Measurements from ENCODE around the gene KRT82. TPM values are rescaled to one million over a fixed set of nuclear protein-coding genes. Genes with fewer than 3 reads are reported as not detected.

The KRT82 gene
- total RNA-seq, 2 donors from 2014 or later = not detected

GRCh38 chr12:52360663-52361271, 45.4 kb downstream of the KRT82 start:
- Mint-ChIP-seq H3K27me3 (ENCODE audit: insufficient read depth) (peaks cover 8% of the 10 kb centered on the region), H3K36me3 (ENCODE audit: low read depth) (no peaks in the 10 kb centered on the region), H3K4me1 (no peaks in the 10 kb centered on the region), H3K27ac (no peak overlapping the region), H3K9me3 (no peaks in the 10 kb centered on the region), H3K4me3 (no peak overlapping the region)
- H3K4me3 ChIP-seq (ENCODE audit: low read length) = no peak overlapping the region
- no peaks in the 10 kb centered on the region for H3K27me3 ChIP-seq (ENCODE audit: control insufficient read depth, insufficient read depth, low read length, poor library complexity, severe bottlenecking)
- TF ChIP-seq CTCF (conservative IDR thresholded peaks at IDR 0.05) = no peak
- no peaks in the 10 kb centered on the region for H3K9me3 ChIP-seq (ENCODE audit: control insufficient read depth, low read length)
- no peaks in the 10 kb centered on the region for H3K36me3 ChIP-seq (ENCODE audit: control insufficient read depth, insufficient read depth, low read length)
- H3K4me1 ChIP-seq (ENCODE audit: control insufficient read depth, insufficient read depth, low read length) = no peaks in the 10 kb centered on the region
- WGBS, 2 experiments (ENCODE audit: insufficient coverage in 1 of 2, insufficient read length in 1 of 2) = 89 to 92% methylated on average over 8 to 13 of the region's 13 CpGs
- no peak overlapping the region for H3K9ac ChIP-seq (ENCODE audit: extremely low read depth, low read length, poor library complexity, severe bottlenecking)
- DNase-seq = no peak
- H3K27ac ChIP-seq (ENCODE audit: low read depth, low read length) = no peak overlapping the region

DNA sequence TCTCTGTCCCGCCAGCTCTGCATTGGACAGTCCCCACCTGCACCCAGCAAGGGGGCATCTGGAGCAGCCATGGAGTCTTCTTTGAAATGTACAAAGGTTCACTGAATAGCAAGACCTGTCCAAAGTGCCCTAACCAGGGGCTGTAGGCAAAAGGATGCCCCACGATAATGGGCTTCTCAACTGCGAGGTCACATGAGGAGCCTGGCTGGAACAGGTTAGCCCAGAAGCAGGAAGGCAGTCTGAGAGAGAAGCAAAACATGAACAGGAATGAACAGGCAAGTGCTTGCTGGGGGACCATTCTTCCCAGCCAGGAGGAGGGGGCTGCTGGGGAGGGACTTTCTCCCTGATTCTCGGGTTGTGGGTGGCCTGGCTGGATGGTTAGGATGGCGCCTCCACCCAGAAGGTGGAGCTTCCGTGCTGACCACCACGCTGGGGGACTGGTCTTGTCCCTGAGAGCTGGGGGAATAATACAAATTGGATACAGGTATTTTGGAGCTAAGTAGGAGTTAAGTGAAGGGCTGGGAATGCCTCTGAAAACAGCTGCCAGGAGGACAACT, 46.0 kb downstream of the KRT82 start:
- Histone ChIP-seq H3K36me3 (ENCODE audit: control insufficient read depth, insufficient read depth, low read length) (no peaks in the 10 kb centered on the region), H3K9me3 (ENCODE audit: control insufficient read depth, low read length) (no peaks in the 10 kb centered on the region), H3K27ac (ENCODE audit: low read depth, low read length) (no peak overlapping the region), H3K27me3 (ENCODE audit: control insufficient read depth, insufficient read depth, low read length, poor library complexity, severe bottlenecking) (no peaks in the 10 kb centered on the region), H3K9ac (ENCODE audit: extremely low read depth, low read length, poor library complexity, severe bottlenecking) (no peak overlapping the region), H3K4me3 (ENCODE audit: low read length) (no peak overlapping the region), H3K4me1 (ENCODE audit: control insufficient read depth, insufficient read depth, low read length) (no peaks in the 10 kb centered on the region)
- DNase-seq = no peak
- 91 to 93% methylated on average over 5 to 7 of the region's 7 CpGs for WGBS, 2 experiments (ENCODE audit: insufficient coverage in 1 of 2, insufficient read length in 1 of 2)
- Mint-ChIP-seq H3K36me3 (ENCODE audit: low read depth) (no peaks in the 10 kb centered on the region), H3K27ac (no peak overlapping the region), H3K27me3 (ENCODE audit: insufficient read depth) (peaks cover 8% of the 10 kb centered on the region), H3K9me3 (no peaks in the 10 kb centered on the region), H3K4me3 (no peak overlapping the region), H3K4me1 (no peaks in the 10 kb centered on the region)
- TF ChIP-seq CTCF (conservative IDR thresholded peaks at IDR 0.05) = no peak

DNA sequence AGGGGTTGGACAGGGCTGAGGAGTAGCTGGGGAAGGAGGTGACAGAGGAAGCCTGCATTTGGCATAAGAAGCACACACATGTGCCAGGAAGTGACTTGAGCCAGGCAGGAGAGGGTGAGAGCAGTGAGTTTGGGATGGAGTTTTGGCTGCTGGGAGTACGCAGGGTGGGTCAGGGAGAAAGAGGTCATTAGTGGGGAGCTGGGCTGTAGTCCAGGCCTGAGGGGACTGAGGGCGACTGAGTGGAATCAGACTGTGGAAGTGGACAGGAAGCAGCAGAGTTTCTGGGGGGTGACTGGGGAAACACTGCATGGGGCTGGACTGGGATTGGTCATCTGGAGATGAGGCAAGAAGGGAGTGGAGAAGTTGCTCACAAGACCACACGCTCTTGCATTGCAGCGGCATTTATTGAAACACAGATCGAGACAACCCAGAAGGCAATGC, 46.5 kb downstream of the KRT82 start:
- no peaks in the 10 kb centered on the region for H3K27me3 ChIP-seq (ENCODE audit: control insufficient read depth, insufficient read depth, low read length, poor library complexity, severe bottlenecking)
- TF ChIP-seq CTCF (conservative IDR thresholded peaks at IDR 0.05) = no peak
- no peak overlapping the region for H3K4me3 ChIP-seq (ENCODE audit: low read length)
- H3K27me3 Mint-ChIP-seq (ENCODE audit: insufficient read depth) = peaks cover 8% of the 10 kb centered on the region
- H3K4me1 ChIP-seq (ENCODE audit: control insufficient read depth, insufficient read depth, low read length) = no peaks in the 10 kb centered on the region
- H3K4me3 Mint-ChIP-seq = no peak overlapping the region
- H3K9ac ChIP-seq (ENCODE audit: extremely low read depth, low read length, poor library complexity, severe bottlenecking) = no peak overlapping the region
- no peaks in the 10 kb centered on the region for H3K36me3 Mint-ChIP-seq (ENCODE audit: low read depth)
- H3K9me3 ChIP-seq (ENCODE audit: control insufficient read depth, low read length) = no peaks in the 10 kb centered on the region
- H3K4me1 Mint-ChIP-seq = no peaks in the 10 kb centered on the region
- WGBS, 2 experiments (ENCODE audit: insufficient coverage in 1 of 2, insufficient read length in 1 of 2) = 88 to 100% methylated on average over 5 of the region's 5 CpGs
- no peak overlapping the region for H3K27ac Mint-ChIP-seq
- DNase-seq = no peak
- H3K9me3 Mint-ChIP-seq = no peaks in the 10 kb centered on the region
- H3K27ac ChIP-seq (ENCODE audit: low read depth, low read length) = no peak overlapping the region
- H3K36me3 ChIP-seq (ENCODE audit: control insufficient read depth, insufficient read depth, low read length) = no peaks in the 10 kb centered on the region

All from endodermal cell (in vitro differentiated cells).